ENCODE measurements around the gene RABAC1.

The RABAC1 gene

GRCh38 chr19:41926028-41926762, 32.9 kb downstream of the RABAC1 start:
- no peak for DNase-seq (ENCODE audit: low read depth, low spot score)
- POLR2A ChIA-PET: no interaction called here
- CTCF ChIA-PET: no interaction called here
- no peak overlapping the region for H3K4me3 ChIP-seq (ENCODE audit: low read depth, low read length)
- TF ChIP-seq CTCF (IDR thresholded peaks at IDR 0.05; ENCODE audit: insufficient read depth, low read length, missing control alignments): no peak

- TF ChIP-seq CTCF (IDR thresholded peaks at IDR 0.05; ENCODE audit: insufficient read depth, low read length, missing control alignments): no peak
- no peak overlapping the region for H3K4me3 ChIP-seq (ENCODE audit: low read depth, low read length)
- ChIA-PET CTCF (no interaction called here), POLR2A (no interaction called here)
- no peak for DNase-seq (ENCODE audit: low read depth, low spot score)
These were observed 33.7 kb downstream of the RABAC1 start for GRCh38 chr19:41925208-41926003.

- H3K4me3 ChIP-seq (ENCODE audit: low read depth, low read length): no peak overlapping the region
- ChIA-PET POLR2A (no interaction called here), CTCF (no interaction called here)
- no peak for TF ChIP-seq CTCF (IDR thresholded peaks at IDR 0.05; ENCODE audit: insufficient read depth, low read length, missing control alignments)
- DNase-seq (ENCODE audit: low read depth, low spot score): no peak
These were observed 34.7 kb downstream of the RABAC1 start for GRCh38 chr19:41924151-41925145.

GRCh38 chr19:41923045-41923788, 35.9 kb downstream of the RABAC1 start:
- POLR2A ChIA-PET: no interaction called here

GRCh38 chr19:41922585-41922984, 36.5 kb downstream of the RABAC1 start:
- POLR2A ChIA-PET: no interaction called here
- CTCF ChIA-PET: interaction anchor here (1.2 kb wide), 1 partner anchor 12 kb away, joined by 5 read pairs; no protein-coding TSS in a partner anchor
- TF ChIP-seq CTCF (IDR thresholded peaks at IDR 0.05; ENCODE audit: insufficient read depth, low read length, missing control alignments): no peak
- DNase-seq (ENCODE audit: low read depth, low spot score): no peak
- H3K4me3 ChIP-seq (ENCODE audit: low read depth, low read length): no peak overlapping the region

More at GRCh38 chr19:41923045-41923788, 35.9 kb downstream of the RABAC1 start:
- CTCF ChIA-PET: no interaction called here
- DNase-seq (ENCODE audit: low read depth, low spot score): no peak
- no peak for TF ChIP-seq CTCF (IDR thresholded peaks at IDR 0.05; ENCODE audit: insufficient read depth, low read length, missing control alignments)
- H3K4me3 ChIP-seq (ENCODE audit: low read depth, low read length): no peak overlapping the region
